Measurements from ENCODE around the gene SLC37A2.

SLC37A2 gene

GRCh38 chr11:125070699-125071254 is 7.7 kb downstream of the SLC37A2 start:
- DNase-seq (ENCODE audit: low read depth in 1 of 2, low spot score in 1 of 2): no peak

GRCh38 chr11:125071435-125071834 is 8.3 kb downstream of the SLC37A2 start:
- no peak for DNase-seq (ENCODE audit: low read depth in 1 of 2, low spot score in 1 of 2)

DNA sequence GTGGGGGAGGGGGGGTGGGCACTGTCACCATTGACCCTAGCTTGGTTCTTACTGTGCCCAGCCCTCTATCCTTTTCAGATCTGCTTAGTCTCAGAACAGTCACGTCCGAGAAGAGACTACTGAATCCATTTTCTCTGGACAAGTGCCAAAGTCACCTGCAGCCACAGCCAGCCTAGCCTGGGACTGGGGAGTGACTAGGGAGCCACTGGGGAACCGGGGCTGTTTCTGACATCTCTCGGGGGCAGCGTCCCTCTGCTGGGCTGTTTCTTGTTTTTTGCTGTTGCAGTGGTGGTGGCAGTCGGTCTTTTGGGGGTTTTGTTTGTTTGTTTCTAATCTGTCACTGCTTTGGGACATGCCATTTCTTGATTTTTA is 8.7 kb downstream of the SLC37A2 start:
- DNase-seq (ENCODE audit: low read depth in 1 of 2, low spot score in 1 of 2): no peak

DNA sequence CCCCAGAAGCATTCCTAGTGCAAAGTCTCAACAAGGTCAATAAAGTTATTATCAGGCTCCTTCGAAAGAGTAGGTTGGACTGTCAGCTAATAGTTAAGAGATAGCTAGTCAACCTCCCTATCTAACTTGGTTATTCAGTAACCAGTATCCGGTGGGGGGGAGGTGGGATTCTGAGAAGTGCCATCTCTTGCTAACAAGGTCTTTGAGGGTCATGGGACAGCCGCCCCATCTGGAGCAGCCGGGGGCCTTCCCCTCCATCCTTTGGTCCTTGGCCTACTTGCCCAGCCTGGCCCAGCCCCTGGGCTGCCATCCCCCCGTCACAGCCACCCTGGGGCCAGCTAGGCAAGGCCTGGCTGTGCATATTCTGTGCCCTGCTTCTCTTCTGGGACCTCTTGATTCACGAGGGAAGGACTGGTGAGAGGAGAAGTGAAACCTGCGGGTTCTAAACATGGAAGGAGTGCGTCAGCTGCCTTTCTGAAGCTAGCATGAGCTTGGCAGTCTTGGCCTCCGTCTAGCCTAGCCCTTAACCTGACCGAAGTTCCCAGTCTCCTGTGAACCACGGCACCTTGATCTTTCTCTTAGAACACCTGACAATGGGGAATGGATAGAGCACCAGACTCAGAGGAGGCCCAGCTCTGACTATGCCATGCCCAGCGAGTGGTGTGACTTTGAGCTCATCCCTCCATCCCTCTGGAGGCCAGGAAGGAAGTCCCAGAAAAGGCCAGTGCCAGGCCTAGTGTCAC is 9.3 kb downstream of the SLC37A2 start:
- DNase-seq (ENCODE audit: low read depth in 1 of 2, low spot score in 1 of 2): no peak

DNA sequence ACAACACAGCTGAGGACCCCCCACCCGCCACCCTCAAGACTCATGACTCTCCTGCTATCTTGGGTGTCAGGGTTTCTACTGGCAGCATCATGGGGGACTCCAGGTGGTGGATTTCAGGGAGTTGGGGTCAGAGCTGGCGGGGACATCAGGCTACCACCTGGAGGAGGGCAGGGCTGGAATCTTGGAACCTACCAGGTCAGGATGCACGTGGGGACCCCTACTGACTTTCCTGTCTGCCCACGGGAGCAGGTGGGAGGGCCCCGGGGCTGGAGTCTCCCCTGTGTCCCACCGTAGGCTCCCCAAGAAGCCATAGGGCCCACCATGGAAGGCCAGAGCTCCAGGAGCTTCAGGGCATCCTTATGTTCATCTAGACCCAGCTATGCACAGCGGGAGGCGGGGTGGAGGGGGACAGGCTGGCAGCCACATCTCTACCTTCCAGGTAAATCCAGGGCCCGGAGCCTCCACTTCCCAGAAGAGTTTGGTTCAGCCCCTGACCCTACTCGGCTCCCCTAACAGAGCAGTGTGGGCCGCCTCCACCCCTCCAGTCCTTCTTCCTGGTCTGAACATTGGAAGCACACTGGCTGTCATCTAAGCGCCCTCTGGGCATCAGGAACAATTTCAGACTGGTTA is 10.0 kb downstream of the SLC37A2 start:
- DNase-seq (ENCODE audit: low read depth in 1 of 2, low spot score in 1 of 2): no peak

GRCh38 chr11:125073616-125074483 is 10.7 kb downstream of the SLC37A2 start:
- DNase-seq (ENCODE audit: low read depth in 1 of 2, low spot score in 1 of 2): no peak

DNA sequence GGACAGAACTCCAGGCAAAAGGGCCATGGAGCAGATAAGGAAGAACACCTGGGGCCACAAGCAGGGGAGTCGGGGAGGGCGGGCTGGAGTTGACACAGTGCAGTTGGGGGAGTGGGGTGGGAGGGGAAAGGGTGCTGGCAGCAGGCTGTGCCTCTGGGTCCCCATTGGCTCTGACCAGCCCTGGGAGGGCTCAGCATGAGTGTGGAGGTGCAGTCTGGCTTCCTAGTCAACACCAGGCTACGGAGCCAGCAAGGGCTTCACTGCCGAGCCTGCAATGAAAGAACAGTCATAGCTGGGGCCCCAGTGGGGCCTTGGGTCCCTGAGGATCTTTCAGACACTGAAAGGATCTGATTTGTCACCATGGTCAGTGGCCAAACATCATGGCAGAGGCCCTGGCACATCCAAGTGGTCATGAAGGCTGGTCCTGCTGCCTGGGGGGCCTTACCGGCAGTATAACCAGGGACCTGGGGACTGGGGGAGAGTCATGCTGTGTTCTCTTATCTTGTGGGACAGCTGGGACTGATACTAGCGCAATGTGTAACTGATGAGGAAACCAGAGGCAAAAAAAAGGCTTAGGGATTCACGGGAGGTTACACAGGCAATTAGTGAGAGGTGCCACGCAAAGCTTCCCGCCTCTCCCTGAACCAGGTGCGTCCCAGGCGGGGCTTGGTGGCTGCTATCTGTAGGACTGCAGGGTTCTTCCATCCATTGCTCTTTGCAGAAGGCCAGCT is 11.6 kb downstream of the SLC37A2 start:
- DNase-seq (ENCODE audit: low read depth in 1 of 2, low spot score in 1 of 2): no peak

GRCh38 chr11:125075242-125075625 is 12.1 kb downstream of the SLC37A2 start:
- no peak for DNase-seq (ENCODE audit: low read depth in 1 of 2, low spot score in 1 of 2)

DNA sequence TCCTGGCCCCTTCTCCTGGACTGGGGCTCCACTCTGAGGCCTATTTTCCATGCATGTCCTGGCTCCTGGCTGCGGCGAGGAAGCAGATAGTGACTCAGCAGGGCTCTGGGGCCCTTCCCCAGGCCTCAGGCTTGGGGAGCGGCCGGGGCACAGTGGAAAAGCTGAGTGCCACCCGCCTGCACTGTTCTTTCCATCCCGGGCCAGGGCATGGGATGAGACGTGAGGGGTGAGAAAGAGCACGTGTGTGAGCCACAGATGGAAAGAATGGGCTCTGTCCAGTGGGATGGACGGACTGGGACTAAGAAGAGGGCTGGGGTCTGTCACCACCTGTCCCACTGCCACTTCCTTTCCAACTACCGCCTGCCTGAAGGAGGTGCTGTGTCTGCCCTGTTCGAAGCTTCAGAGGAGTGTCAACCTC is 12.8 kb downstream of the SLC37A2 start:
- no peak for DNase-seq (ENCODE audit: low read depth in 1 of 2, low spot score in 1 of 2)

- no peak for DNase-seq (ENCODE audit: low read depth in 1 of 2, low spot score in 1 of 2)
These were observed 13.4 kb downstream of the SLC37A2 start for GRCh38 chr11:125076378-125076945.

DNA sequence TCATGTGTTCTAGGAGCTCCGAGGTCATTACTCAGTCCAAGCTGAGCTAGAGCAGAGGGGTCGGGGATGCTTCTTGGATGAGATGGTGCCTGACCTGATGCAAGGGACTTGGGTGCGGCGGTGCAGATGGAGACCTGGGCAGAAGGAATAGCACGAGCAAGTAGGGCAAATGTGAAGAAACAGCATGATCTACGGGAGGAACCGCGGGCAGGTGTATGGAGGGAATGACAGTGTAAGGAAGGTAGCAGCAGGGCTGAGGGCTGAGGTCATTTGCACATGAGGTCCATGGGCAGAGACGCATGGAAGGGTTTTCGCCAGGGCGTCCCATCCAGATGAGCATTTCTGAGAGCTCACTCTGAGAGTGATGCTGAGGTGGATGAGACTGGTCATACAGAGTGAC is 14.9 kb downstream of the SLC37A2 start:
- DNase-seq (ENCODE audit: low read depth in 1 of 2, low spot score in 1 of 2): no peak

DNA sequence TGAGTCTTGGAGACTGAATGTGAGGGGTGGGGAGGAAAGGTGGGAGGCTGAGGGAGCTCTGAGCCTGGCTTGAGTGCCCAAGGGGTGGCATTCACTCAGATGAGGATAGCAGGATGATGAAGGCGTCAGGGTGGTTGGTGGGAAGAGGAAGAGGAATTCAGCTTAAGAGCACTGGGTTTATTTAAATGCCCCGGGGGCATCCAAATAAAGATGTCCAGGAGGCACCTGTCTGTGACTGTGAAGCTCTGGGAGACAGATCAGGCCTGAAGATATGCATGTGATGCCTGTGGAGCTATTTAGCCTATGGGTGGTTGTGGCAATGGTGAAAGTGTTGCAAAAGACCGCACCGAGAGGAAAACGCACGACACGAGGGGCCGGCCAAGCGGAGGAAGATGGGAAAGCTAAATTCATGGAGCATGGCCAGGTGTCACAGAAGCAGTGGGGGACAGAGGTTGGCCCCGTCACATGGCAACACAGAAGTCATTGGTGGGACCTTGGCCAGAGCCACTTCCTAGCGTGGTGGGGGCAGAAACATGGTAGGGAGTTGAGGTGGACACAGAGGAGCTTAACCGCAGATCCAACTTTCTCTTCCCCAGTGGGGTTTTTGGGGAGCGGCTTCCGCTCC is 15.5 kb downstream of the SLC37A2 start:
- DNase-seq (ENCODE audit: low read depth in 1 of 2, low spot score in 1 of 2): no peak

DNA sequence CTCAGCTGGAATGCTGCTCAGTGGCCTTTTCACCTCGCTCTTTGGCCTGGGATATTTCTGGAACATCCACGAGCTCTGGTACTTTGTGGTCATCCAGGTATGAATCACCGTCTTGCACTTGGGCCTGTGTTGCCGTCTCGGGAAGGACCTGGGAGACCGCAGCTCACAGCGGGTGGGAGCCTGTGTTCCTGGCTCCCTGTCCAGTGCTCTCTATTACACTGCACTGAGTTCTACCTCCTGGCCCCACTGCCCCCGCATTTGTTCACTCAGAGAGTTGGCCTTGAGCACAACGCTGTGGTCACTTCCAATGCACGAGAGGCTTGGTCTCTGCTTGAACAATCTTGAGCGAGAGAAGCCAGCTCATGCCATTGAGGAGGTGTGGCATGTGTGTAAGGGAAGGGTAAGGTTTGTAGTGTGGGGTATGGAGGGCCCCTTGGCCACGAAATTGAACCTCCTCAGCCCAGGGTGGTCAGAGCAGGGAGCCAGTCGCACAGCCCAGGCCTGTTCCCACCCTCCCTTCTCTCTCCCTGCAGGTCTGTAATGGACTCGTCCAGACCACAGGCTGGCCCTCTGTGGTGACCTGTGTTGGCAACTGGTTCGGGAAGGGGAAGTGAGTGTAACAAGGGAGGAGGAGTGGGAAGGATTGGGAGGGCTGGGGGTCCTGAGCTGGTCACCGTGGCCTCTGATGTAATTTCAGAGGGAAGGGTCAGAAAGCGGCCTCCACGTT is 16.2 kb downstream of the SLC37A2 start:
- no peak for DNase-seq (ENCODE audit: low read depth in 1 of 2, low spot score in 1 of 2)

DNA sequence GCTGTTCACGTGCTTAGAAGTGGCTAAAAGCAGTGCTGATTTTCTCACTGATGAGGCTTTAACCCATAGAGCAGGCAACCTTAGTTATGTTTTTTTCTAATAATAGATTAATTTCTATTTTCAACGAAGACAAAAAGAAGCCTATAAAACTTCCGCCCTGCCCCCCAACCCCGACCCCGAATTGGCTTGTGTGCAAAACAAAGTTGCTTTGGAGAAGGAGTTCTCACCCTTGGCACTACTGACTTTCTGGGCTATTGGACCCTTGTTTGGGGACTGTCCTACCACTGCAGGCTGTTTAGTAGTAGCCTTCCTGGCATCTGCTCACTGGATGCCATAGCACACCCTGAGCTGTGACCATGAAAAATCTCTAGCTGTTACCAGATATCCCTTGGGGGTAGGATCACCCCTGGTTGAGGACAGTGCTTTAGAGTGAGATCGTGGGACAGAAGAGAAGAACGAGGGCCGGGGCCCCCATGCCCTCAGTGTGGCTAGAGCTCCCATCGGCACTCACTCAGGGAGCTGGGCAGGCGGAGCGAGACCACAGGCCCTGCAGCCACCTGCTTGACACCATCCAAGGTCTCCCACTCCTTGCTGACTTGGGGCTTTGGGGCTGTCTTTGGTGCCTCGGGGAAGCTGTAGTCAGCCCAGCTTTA is 16.9 kb downstream of the SLC37A2 start:
- no peak for DNase-seq (ENCODE audit: low read depth in 1 of 2, low spot score in 1 of 2)

DNA sequence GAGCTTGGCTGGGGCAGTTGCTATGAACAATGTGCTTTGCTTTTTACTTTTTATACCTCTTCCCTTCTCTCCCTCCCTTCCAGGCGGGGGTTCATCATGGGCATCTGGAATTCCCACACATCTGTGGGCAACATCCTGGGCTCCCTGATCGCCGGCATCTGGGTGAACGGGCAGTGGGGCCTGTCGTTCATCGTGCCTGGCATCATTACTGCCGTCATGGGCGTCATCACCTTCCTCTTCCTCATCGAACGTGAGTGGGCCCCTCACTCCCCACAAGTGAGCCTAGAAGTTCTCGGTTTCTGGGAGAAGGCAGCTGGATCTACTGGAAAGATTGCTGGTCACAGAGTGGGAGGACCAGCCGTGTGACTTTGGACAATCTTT is 17.4 kb downstream of the SLC37A2 start:
- DNase-seq (ENCODE audit: low read depth in 1 of 2, low spot score in 1 of 2): no peak

GRCh38 chr11:125081098-125081798 is 18.1 kb downstream of the SLC37A2 start:
- DNase-seq (ENCODE audit: low read depth in 1 of 2, low spot score in 1 of 2): no peak

DNA sequence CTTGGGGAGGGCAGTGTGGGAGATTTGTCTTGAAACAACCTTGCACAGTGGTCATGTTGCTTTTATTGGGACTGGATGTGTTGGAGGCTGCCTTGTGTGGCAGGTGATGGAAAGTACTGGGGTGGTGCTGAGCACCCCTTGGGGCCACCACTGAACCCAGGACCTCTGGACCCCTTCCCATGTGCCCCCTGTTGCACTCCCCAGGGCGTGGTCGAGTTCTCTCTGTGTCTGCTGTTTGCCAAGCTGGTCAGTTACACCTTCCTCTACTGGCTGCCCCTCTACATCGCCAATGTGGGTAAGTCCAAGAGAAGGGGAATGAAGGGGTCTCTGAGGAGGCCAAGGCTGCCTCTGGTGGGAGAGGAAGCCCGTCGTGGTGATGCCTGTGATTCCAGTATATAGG is 18.9 kb downstream of the SLC37A2 start:
- no peak for DNase-seq (ENCODE audit: low read depth in 1 of 2, low spot score in 1 of 2)

DNA sequence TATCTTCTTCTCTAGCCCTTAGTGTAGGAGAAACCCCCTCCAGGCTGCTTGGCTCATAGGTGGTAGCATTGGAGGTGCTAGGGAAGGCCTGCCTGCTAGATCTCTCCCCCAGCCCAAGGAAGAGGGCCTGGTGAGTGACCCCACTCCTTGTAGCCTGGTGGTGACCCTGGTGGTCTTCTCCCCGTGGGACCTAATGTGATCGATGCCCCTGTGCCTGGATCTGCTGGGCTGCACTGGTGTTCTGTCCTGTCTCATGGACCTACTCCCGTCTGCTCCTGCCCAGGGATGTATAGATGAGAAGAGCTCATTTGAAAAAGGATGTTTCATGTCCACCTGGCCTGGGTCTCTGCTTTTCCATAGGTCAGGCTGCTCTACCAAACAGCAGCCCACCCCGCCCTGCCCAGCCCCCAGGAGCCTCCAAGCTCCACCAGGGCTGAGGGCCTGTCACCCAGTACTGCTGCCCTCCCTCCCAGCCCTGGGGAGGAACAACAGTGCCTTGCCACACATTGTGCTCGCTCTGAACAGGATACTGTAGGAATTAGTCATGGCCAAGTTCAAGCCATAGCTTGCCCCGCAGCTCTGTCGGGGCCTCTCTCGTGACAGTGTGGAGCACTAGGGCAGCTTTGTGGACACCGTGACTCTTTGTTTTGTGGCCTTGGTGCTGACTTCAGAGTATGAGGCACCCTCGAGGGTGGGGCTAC is 19.7 kb downstream of the SLC37A2 start:
- DNase-seq (ENCODE audit: low read depth in 1 of 2, low spot score in 1 of 2): no peak

Measured in activated T-helper 1 cell treated with anti-CD3 and anti-CD28 coated beads, Interleukin-2, amount 50 U/mL, for 16 hours (primary cell).